ENCODE results near the gene RBM39.

- TF ChIP-seq FOXM1 (IDR thresholded peaks at IDR 0.05; ENCODE audit: borderline replicate concordance) = no peak
- TF ChIP-seq FOXK2 (IDR thresholded peaks at IDR 0.05) = no peak
- no peak for TF ChIP-seq PKNOX1 (IDR thresholded peaks at IDR 0.05)
- TF ChIP-seq SP1 (IDR thresholded peaks at IDR 0.05) = no peak
- no peak for TF ChIP-seq SUZ12 (IDR thresholded peaks at IDR 0.05)
- no peak for TF ChIP-seq L3MBTL2 (conservative IDR thresholded peaks at IDR 0.05)
- no peak for TF ChIP-seq ZNF384 (IDR thresholded peaks at IDR 0.05)
- no peak for TF ChIP-seq LEF1 (IDR thresholded peaks at IDR 0.05; ENCODE audit: borderline replicate concordance)
- no peak for TF ChIP-seq NFRKB (IDR thresholded peaks at IDR 0.05)
- no peak for TF ChIP-seq BHLHE40 (IDR thresholded peaks at IDR 0.05; ENCODE audit: borderline replicate concordance)
- no peak for TF ChIP-seq TARDBP (IDR thresholded peaks at IDR 0.05)
- TF ChIP-seq ELF4 (IDR thresholded peaks at IDR 0.05) = no peak
- TF ChIP-seq CTBP1 (IDR thresholded peaks at IDR 0.05; ENCODE audit: borderline replicate concordance) = no peak
- TF ChIP-seq ARNT (IDR thresholded peaks at IDR 0.05) = no peak
Observed at GRCh38 chr20:35771367-35771688, 29.3 kb upstream of the RBM39 start.
